Nucleus accumbens (tissue), 56 donors: ENCODE measurements around the gene EGLN2.
"Not testable (repeated sequence)": the region's sequence is repeated elsewhere in the genome, so short reads cannot be mapped to it uniquely, and the experiment has no call there.

Experiments used
- DNase-seq, 56 donors: peaks; one replicate each; lab custom pipeline; 2025; lab: John Stamatoyannopoulos, UW

EGLN2 gene

GRCh38 chr19:40775632-40776022, 23.4 kb upstream of the EGLN2 start:
- DNase-seq: no peak

DNA sequence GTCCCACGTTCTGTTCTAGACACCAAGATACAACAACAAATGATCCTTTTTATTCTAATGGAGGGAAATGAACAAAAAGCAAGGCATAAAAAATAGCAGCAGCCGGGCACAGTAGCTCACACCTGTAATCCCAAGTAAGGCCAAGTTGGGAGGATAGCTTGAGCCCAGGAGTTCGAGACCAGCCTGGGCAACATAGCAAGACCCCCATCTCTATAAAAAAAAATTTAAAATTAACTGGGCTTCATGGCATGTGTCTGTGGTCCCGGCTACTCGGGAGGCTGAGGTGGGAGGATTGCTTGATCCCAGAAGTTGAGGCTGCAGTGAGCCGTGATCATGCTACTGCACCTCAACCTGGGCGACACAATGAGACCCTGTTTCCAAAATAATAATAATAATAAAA, 22.6 kb upstream of the EGLN2 start:
- no peak for DNase-seq

DNA sequence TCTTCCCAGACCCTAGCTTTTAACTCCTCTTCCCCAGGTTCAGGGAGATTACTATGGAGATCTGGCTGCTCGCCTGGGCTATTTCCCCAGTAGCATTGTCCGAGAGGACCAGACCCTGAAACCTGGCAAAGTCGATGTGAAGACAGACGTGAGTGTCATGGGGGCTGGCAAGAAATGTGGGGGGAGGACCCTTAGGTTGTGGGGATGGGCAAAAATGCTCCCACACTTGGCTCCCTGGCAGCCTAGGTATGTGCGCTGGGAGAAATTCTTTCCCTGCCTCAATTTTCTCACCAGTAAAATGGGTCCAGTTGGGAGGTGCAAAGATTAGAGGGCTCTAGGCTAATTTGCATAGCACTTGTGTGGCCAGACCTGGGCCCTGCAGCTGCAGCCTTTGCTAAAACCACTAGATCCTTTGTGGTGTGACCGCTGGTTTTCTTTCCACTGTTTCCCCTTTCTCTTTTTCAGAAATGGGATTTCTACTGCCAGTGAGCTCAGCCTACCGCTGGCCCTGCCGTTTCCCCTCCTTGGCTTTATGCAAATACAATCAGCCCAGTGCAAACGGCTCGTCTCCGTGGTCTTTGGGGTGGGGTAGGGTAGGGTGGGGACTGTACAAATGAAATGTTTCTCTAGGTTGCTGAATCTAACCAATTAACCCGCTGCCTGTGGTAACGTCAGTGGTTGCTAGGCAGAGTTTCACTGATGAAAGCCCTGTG, 21.9 kb upstream of the EGLN2 start:
- peak in 54 of 56 donors; percentile 33 to 96 (median 80) for DNase-seq

- DNase-seq: peak in 2 of 56 donors; percentile 75 to 86
Observed at GRCh38 chr19:40777645-40777936, 21.4 kb upstream of the EGLN2 start.

- DNase-seq: peak; percentile 97 to 100 (median 99)
Observed at GRCh38 chr19:40777937-40778705, 20.9 kb upstream of the EGLN2 start, which contains the start of gene RAB4B. Gene RAB4B (plus strand): TSS chr19:40778247. CDS start chr19:40778376, 129 bp downstream.

DNA sequence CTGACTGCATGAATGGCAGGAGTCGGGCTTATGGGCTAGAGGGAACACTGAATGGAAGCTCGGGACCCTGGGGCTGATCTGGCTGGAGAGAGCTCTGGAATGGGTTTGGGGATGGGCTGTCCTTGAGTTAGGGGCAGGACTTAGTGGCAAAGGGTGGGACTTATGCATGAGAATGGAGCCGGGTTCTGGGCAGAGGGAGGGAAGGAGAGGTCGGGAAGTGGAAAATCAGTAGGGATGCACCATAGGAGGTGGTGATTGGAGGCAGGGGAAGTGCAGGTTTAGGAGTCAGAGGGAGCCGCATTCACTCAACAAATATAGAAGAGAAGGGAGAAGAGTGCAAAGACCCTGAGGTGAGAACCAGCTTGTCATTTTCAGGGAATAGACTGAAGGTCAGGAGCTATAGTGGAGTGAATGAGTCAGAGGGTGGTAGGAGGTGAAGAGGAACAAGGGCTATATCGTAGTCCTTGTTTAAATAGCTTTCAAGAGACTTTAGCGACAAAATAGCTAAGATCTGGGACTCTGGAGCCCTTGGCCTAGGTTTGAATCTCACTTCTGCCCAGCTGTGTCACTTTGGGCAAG, 20.2 kb upstream of the EGLN2 start:
- DNase-seq: no peak

- DNase-seq: no peak
Observed at GRCh38 chr19:40780582-40780981, 18.4 kb upstream of the EGLN2 start.

GRCh38 chr19:40781140-40781539, 17.9 kb upstream of the EGLN2 start:
- no peak for DNase-seq

- DNase-seq: no peak
Observed at GRCh38 chr19:40783711-40784110, 15.3 kb upstream of the EGLN2 start.

GRCh38 chr19:40784146-40784545, 14.8 kb upstream of the EGLN2 start:
- not testable (repeated sequence) for DNase-seq

DNA sequence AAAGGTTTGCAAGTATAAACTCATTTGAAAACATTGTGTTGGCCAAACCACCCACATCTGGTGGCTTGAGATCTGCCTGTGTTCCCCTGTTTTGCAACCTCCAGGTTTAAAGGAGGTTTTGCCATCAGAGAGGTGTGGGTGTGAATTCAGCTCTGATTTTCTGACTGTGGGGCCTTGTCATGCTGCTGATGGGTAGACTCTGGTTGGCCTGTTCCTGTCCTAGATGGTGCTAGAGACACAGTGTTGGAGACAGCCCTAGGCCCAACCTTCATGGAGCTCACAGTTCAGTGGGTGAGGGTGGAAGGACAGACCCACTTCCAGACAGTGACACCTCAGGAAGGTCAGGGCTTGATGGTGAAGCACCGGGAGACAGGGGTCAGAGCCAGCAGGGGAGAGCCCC, 13.5 kb upstream of the EGLN2 start:
- DNase-seq: no peak

DNA sequence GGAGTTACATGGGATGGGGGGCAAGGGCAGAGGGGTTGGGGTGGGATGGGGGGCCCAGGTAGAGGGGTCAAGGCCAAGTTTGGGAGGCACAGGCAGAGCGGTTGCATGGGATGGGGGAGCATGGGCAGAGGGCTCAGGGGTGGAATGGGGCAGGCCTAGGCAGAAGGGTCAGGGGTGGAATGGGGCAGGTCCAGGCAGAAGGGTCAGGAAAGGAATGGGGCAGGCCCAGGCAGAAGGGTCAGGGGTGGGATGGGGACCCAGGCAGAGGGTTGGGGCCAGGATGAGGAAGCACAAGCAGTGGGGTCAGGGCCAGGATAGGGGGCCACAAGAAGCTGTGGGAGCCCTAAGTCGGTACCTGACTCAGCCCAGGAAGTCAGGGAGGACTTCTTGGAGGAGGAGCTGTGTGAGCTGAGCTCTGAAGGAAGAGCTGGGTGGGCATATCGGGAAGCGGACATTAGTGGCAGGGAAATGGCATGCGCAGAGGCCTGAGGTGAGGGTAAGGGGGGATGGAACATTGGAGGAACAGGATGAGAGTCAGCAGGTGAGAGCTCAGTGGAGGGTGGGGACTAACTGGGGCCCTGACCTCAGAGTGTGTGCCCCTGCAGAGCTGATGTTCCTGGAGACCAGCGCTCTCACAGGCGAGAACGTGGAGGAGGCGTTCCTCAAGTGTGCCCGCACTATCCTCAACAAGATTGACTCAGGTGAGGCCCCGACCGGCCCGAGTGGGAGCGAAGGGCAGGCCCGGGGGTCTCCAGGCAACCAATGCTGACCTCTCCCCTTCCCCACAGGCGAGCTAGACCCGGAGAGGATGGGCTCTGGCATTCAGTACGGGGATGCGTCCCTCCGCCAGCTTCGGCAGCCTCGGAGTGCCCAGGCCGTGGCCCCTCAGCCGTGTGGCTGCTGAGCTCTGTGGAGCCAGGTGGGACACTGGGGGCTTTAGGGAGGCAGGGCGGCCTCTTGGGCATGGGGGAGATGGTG, 12.6 kb upstream of the EGLN2 start:
- DNase-seq: no peak

DNA sequence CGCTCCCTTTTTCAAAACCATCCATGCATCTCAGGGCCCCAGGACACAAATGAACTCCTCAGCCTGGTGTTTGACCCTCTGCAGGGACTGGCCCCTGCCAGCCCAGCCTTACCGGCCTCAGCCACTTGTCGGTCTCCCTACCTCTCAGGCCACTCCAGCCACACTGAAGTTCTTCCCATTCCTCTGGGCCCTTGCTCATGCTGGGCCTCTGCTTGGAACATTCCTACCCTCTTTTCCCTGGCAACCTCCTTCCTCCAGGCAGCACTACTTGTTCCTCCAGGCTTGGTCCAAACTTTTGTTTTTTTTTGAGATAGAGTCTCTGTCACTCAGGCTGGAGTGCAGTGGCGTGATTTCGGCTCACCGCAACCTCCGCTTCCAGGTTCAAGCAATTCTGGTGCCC, 7.6 kb upstream of the EGLN2 start:
- DNase-seq: no peak

DNA sequence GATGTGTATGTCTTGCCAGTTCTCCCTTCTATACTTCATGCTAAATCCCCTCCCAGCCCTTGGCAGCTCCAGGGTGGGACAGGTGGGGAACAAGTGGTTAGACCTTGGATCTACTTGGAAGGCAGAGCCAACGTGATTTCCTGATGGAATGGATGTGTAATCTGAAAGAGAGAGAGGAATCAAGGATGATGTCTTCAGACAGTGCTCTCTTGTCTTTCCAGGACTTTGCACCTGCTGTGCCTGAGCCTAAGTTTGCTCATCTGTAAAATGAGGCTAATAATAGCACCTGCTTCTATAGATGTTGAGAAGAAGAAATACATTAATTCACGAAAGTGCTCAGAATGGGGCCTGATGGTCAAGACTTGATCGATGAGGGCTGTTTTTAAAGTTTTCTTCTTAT, 7.0 kb upstream of the EGLN2 start:
- DNase-seq: no peak

GRCh38 chr19:40797166-40797962, 1.6 kb upstream of the EGLN2 start:
- DNase-seq: no peak

GRCh38 chr19:40797963-40798682, 868 bp upstream of the EGLN2 start:
- peak in 16 of 56 donors; percentile 16 to 62 (median 54) for DNase-seq

DNA sequence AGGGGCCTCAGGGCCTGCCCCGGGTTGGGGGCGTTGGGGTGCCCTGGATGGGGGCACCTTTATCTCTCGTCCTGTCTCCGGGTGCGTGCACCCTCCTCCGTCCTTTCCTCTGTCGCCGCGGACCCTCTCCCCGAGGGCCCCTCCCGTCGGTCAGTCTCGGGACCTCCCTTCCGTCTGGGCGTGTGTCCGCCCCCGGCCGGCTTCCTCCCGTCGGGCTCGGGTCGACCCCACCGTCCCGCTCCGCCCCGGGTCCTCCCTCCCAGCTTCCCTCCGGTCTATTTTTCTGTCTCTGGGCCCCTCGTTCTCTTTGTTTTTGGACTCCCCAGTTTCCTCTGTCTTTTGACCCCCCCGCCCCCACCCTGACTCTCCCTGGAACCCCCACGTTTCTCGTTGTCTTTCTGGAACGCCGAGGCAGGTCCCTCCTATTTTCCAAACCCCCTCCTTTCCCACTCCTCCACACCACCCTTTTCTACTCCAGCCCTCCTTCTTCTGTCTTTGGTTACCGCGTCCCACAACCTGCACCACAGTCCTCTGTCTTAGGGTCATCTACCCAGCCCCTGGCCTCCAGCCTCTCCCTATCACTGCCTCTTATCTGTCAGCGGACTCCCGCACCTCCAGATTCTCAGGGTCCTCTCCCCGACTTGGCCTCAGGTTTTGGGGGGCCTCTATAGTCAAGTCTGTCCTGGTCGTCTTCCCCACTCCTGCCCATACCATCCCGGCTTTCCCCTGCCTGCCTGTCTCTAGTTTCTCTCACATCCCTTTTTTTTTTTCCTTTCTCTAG, 757 bp downstream of the EGLN2 start:
- peak in 4 of 56 donors; percentile 28 to 57 (median 42) for DNase-seq

DNA sequence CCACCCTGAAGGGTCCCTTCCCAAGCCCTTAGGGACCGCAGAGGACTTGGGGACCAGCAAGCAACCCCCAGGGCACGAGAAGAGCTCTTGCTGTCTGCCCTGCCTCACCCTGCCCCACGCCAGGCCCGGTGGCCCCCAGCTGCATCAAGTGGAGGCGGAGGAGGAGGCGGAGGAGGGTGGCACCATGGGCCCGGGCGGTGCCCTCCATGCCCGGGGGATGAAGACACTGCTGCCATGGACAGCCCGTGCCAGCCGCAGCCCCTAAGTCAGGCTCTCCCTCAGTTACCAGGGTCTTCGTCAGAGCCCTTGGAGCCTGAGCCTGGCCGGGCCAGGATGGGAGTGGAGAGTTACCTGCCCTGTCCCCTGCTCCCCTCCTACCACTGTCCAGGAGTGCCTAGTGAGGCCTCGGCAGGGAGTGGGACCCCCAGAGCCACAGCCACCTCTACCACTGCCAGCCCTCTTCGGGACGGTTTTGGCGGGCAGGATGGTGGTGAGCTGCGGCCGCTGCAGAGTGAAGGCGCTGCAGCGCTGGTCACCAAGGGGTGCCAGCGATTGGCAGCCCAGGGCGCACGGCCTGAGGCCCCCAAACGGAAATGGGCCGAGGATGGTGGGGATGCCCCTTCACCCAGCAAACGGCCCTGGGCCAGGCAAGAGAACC, 1.5 kb downstream of the EGLN2 start:
- peak in 3 of 56 donors; percentile 35 to 43 (median 42) for DNase-seq
